AG09309 (cell line): Measurements from ENCODE around the gene RBFOX2.
"Not testable (repeated sequence)": the region's sequence is repeated elsewhere in the genome, so short reads cannot be mapped to it uniquely, and the experiment has no call there.

Experiments used
- DNase-seq: peaks from one replicate; pipeline ENCODE4 v3.0.0-alpha.2; 2010; ENCODE audit warnings: low read depth
- H3K4me3 ChIP-seq: 2 replicates; pipeline ENCODE4 v1.5.1; 2011; ENCODE audit warnings: mild to moderate bottlenecking, low read depth, low read length, moderate library complexity; ENCODE audit not compliant: control insufficient read depth
- CTCF ChIP-seq: IDR thresholded peaks from 2 replicates; pipeline ENCODE4 v1.5.1; 2011; ENCODE audit warnings: mild to moderate bottlenecking, low read depth, low read length, inconsistent platforms; ENCODE audit not compliant: insufficient read depth, control insufficient read depth; ENCODE audit errors: missing control alignments

Gene RBFOX2

GRCh38 chr22:36028646-36029405 lies at the start of gene RBFOX2:
RBFOX2 (minus strand) TSS chr22:36028824; CDS start chr22:36028425, 399 bp downstream.
- DNase-seq: peak; percentile 87
- no peak for TF ChIP-seq CTCF
- H3K4me3 ChIP-seq: peak within 1 kb of the TSS; percentile 86

- H3K4me3 ChIP-seq: no peak overlapping the region
- TF ChIP-seq CTCF: no peak
These were observed 48.6 kb upstream of the RBFOX2 start for GRCh38 chr22:36077271-36077670.

GRCh38 chr22:36075724-36076123 lies 47.1 kb upstream of the RBFOX2 start:
- no peak overlapping the region for H3K4me3 ChIP-seq
- DNase-seq: no peak
- no peak for TF ChIP-seq CTCF

More at GRCh38 chr22:36077271-36077670, 48.6 kb upstream of the RBFOX2 start:
- DNase-seq: peak; percentile 65

GRCh38 chr22:36075230-36075629 lies 46.6 kb upstream of the RBFOX2 start:
- no peak for DNase-seq
- TF ChIP-seq CTCF: no peak
- no peak overlapping the region for H3K4me3 ChIP-seq

GRCh38 chr22:36073476-36073875 lies 44.9 kb upstream of the RBFOX2 start:
- TF ChIP-seq CTCF: no peak
- no peak overlapping the region for H3K4me3 ChIP-seq
- no peak for DNase-seq

- not testable (repeated sequence) for H3K4me3 ChIP-seq, DNase-seq
These were observed 42.0 kb upstream of the RBFOX2 start for GRCh38 chr22:36070645-36071044.

GRCh38 chr22:36069368-36069767 lies 40.7 kb upstream of the RBFOX2 start:
- TF ChIP-seq CTCF: no peak
- no peak overlapping the region for H3K4me3 ChIP-seq
- DNase-seq: no peak
